H1 (cell line): ENCODE data around the gene DUSP11. TPM values are rescaled to one million over a fixed set of nuclear protein-coding genes. Genes with fewer than 3 reads are reported as not detected.

Experiments
- CTCF ChIA-PET: fragments of 300-600 bp; sonication (Branson Sonifier 250); formaldehyde crosslinking; loops from one replicate; lab custom pipeline; 2021; ENCODE audit not compliant: partially characterized antibody; lab: Charles Lee
- POLR2A ChIA-PET: fragments of 300-600 bp; sonication (Branson Sonifier 250); formaldehyde crosslinking; loops from one replicate; lab custom pipeline; 2021; ENCODE audit warnings: inconsistent platforms; ENCODE audit not compliant: partially characterized antibody; lab: Charles Lee
- DNase-seq, 2 experiments: peaks; one replicate each; pipeline versions ENCODE4 v3.0.0 to v3.0.0-alpha.2; 2010 to 2022; ENCODE audit warnings: low spot score in 2 of 2, low read depth in 1 of 2, mixed read lengths in 1 of 2
- FAIRE-seq: peaks from 2 replicates; lab custom pipeline; 2011; peaks lifted over from hg19 to GRCh38; lab: Jason Lieb, UNC
- H2AFZ ChIP-seq: 2 replicates; pipeline ENCODE4 v1.8.1; 2012; ENCODE audit warnings: low read length, inconsistent platforms
- H2AK5ac ChIP-seq: 2 replicates; pipeline ENCODE4 v1.6.1; 2013; ENCODE audit warnings: low read depth, low read length
- H2BK120ac ChIP-seq: replicated peaks from 2 replicates; pipeline ENCODE3; 2013; ENCODE audit warnings: low read depth, low read length, inconsistent platforms
- H2BK12ac ChIP-seq: 2 replicates; pipeline ENCODE4 v1.6.1; 2013; ENCODE audit warnings: low read depth, low read length
- H2BK15ac ChIP-seq: 2 replicates; pipeline ENCODE4 v1.6.1; 2013; ENCODE audit warnings: low read length
- H2BK20ac ChIP-seq: 2 replicates; pipeline ENCODE4 v1.6.1; 2013; ENCODE audit warnings: low read length
- H2BK5ac ChIP-seq: 2 replicates; pipeline ENCODE4 v1.6.1; 2013; ENCODE audit warnings: low read depth, low read length
- H3K14ac ChIP-seq: 2 replicates; pipeline ENCODE4 v1.6.1; 2013; ENCODE audit warnings: inconsistent platforms; ENCODE audit not compliant: insufficient read length
- H3K18ac ChIP-seq: 2 replicates; pipeline ENCODE4 v1.6.1; 2013; ENCODE audit warnings: low read length; ENCODE audit errors: extremely low read depth
- H3K23ac ChIP-seq: 2 replicates; pipeline ENCODE4 v1.6.1; 2013; ENCODE audit warnings: inconsistent platforms; ENCODE audit not compliant: insufficient read length
- H3K23me2 ChIP-seq: 2 replicates; pipeline ENCODE4 v1.6.1; 2013; ENCODE audit warnings: low read depth, low read length
- H3K27ac ChIP-seq: 2 replicates; pipeline ENCODE4 v1.6.1; 2011; ENCODE audit warnings: low read depth, low read length, inconsistent platforms
- H3K27me3 ChIP-seq, 4 experiments: replicated peaks in 1 of 4; 1 replicate in 1 of 4; 2 replicates in 3 of 4; pipeline versions ENCODE4 v1.6.1 to v1.8.1; 2011 to 2013; ENCODE audit warnings: low read length in 3 of 4, mild to moderate bottlenecking in 3 of 4, inconsistent platforms in 2 of 4, mixed read lengths in 2 of 4, moderate library complexity in 1 of 4; ENCODE audit not compliant: control insufficient read depth in 3 of 4, insufficient read depth in 3 of 4; ENCODE audit errors: extremely low read depth in 1 of 4
- H3K36me3 ChIP-seq, 4 experiments: 2 replicates each; pipeline versions ENCODE4 v1.6.1 to v1.8.1; 2011 to 2013; ENCODE audit warnings: mild to moderate bottlenecking in 4 of 4, low read length in 3 of 4, moderate library complexity in 2 of 4, control low read depth in 1 of 4, inconsistent platforms in 1 of 4; ENCODE audit not compliant: insufficient read depth in 4 of 4, control insufficient read depth in 2 of 4
- H3K4ac ChIP-seq: replicated peaks from 2 replicates; pipeline ENCODE3; 2013; ENCODE audit warnings: low read length, low read depth, mixed read lengths, inconsistent platforms; ENCODE audit not compliant: insufficient read length
- H3K4me1 ChIP-seq, 4 experiments: replicated peaks in 1 of 4; 1 replicate in 1 of 4; 2 replicates in 3 of 4; pipeline versions ENCODE4 v1.6.1 to v1.8.1; 2011 to 2013; ENCODE audit warnings: low read length in 3 of 4, inconsistent platforms in 2 of 4, mixed read lengths in 1 of 4; ENCODE audit not compliant: insufficient read depth in 4 of 4, control insufficient read depth in 3 of 4
- H3K4me2 ChIP-seq, 2 experiments: 2 replicates each; pipeline versions ENCODE4 v1.6.1 to v1.8.1; 2011 to 2013; ENCODE audit warnings: low read depth in 2 of 2, low read length in 2 of 2, control low read depth in 1 of 2, inconsistent platforms in 1 of 2, mild to moderate bottlenecking in 1 of 2; ENCODE audit not compliant: insufficient read depth in 1 of 2
- H3K4me3 ChIP-seq, 4 experiments: fragments of 200-600, 300-600 bp in 1 of 4; sonication (generic), shearing (Covaris generic), sonication (Bioruptor Twin) in 1 of 4; 2 replicates each; pipeline versions ENCODE4 v1.5.1 to v1.8.1; 2011 to 2016; ENCODE audit warnings: low read length in 4 of 4, low read depth in 3 of 4, control low read depth in 2 of 4, inconsistent platforms in 2 of 4, mild to moderate bottlenecking in 2 of 4, mixed read lengths in 1 of 4, moderate library complexity in 1 of 4; ENCODE audit not compliant: insufficient read depth in 2 of 4; ENCODE audit errors: extremely low read depth in 1 of 4
- H3K56ac ChIP-seq: replicated peaks from 2 replicates; pipeline ENCODE3; 2013; ENCODE audit warnings: low read depth, mild to moderate bottlenecking, mixed read lengths, low read length, inconsistent platforms; ENCODE audit not compliant: insufficient read length
- H3K79me1 ChIP-seq: 2 replicates; pipeline ENCODE4 v1.6.1; 2013; ENCODE audit warnings: low read depth, low read length, control low read depth
- H3K79me2 ChIP-seq, 2 experiments: 2 replicates each; pipeline versions ENCODE4 v1.6.1 to v1.8.1; 2012 to 2013; ENCODE audit warnings: low read length in 2 of 2, mild to moderate bottlenecking in 2 of 2, inconsistent platforms in 1 of 2; ENCODE audit not compliant: insufficient read depth in 2 of 2, control insufficient read depth in 1 of 2
- H3K9ac ChIP-seq, 4 experiments: replicated peaks in 1 of 4; 1 replicate in 1 of 4; 2 replicates in 3 of 4; pipeline versions ENCODE4 v1.6.1 to v1.8.1; 2011 to 2013; ENCODE audit warnings: low read depth in 3 of 4, low read length in 3 of 4, control low read depth in 2 of 4, mild to moderate bottlenecking in 2 of 4, moderate library complexity in 2 of 4, inconsistent platforms in 1 of 4; ENCODE audit errors: extremely low read depth in 1 of 4
- H3K9me3 ChIP-seq, 2 experiments: 2 replicates each; pipeline versions ENCODE4 v1.6.1 to v1.8.1; 2012 to 2013; ENCODE audit warnings: mild to moderate bottlenecking in 2 of 2, moderate library complexity in 2 of 2, control low read depth in 1 of 2, inconsistent platforms in 1 of 2, low read depth in 1 of 2, low read length in 1 of 2, mixed read lengths in 1 of 2; ENCODE audit not compliant: insufficient read depth in 2 of 2
- H4K20me1 ChIP-seq, 2 experiments: replicated peaks in 1 of 2; 2 replicates each; pipeline versions ENCODE3 to v1.8.1; 2011 to 2013; ENCODE audit warnings: inconsistent platforms in 2 of 2, low read length in 2 of 2, mild to moderate bottlenecking in 1 of 2; ENCODE audit not compliant: insufficient read depth in 2 of 2, control insufficient read depth in 1 of 2
- H4K5ac ChIP-seq: 2 replicates; pipeline ENCODE4 v1.6.1; 2013; ENCODE audit warnings: low read length, low read depth, mixed read lengths, inconsistent platforms; ENCODE audit not compliant: insufficient read length
- H4K8ac ChIP-seq: 2 replicates; pipeline ENCODE4 v1.8.0; 2013; ENCODE audit warnings: mild to moderate bottlenecking, moderate library complexity, low read length, inconsistent platforms; ENCODE audit not compliant: insufficient read depth; ENCODE audit errors: extremely low read depth
- H4K91ac ChIP-seq: replicated peaks from 2 replicates; pipeline ENCODE3; 2013; ENCODE audit warnings: low read length, mixed read lengths, inconsistent platforms; ENCODE audit not compliant: insufficient read length
- ATF2 ChIP-seq: IDR thresholded peaks from 2 replicates; pipeline ENCODE4 v1.6.1; 2012; ENCODE audit warnings: low read length, inconsistent platforms
- BACH1 ChIP-seq: IDR thresholded peaks from 2 replicates; pipeline ENCODE4 v1.6.1; 2012; ENCODE audit warnings: low read length, improper control_type of control experiment
- CHD2 ChIP-seq: IDR thresholded peaks from 2 replicates; pipeline ENCODE4 v1.6.1; 2012; ENCODE audit warnings: low read length, improper control_type of control experiment
- TCF12 ChIP-seq: IDR thresholded peaks from 2 replicates; pipeline ENCODE4 v1.6.1; 2011; ENCODE audit warnings: low read depth, mild to moderate bottlenecking, low read length
- WGBS, 2 experiments: shearing (Covaris generic) in 1 of 2; methylation state at CpG; one replicate each; pipeline versions ENCODE4 v1.1.6 to v1.1.7; 2013 to 2015; ENCODE audit warnings: low lambda C conversion rate in 2 of 2, mixed read lengths in 2 of 2, inconsistent platforms in 1 of 2, low coverage in 1 of 2, missing lambda C conversion rate in 1 of 2; ENCODE audit not compliant: insufficient replicate concordance in 2 of 2, insufficient coverage in 1 of 2, insufficient read length in 1 of 2; ENCODE audit errors: extremely low coverage in 1 of 2, missing lambda C conversion rate in 1 of 2; 5-methylcytosine and 5-hydroxymethylcytosine counted together
- polyA plus RNA-seq, 7 experiments: library from polyadenylated mRNA; depleted of rRNA in 3 of 7; stranded (reverse) in 5 of 7; unstranded in 2 of 7; fragments of >200 nt in 5 of 7; fragments of 200-250 nt in 2 of 7; gene quantifications; 1 replicate in 5 of 7; 2 replicates in 1 of 7; 4 replicates in 1 of 7; pipeline versions ENCODE4 v1.2.1 to v1.2.3, GENCODE V29; 2011 to 2013; ENCODE audit warnings: missing spikeins in 2 of 7, mixed read lengths in 2 of 7
- total RNA-seq: library from RNA; stranded (reverse); fragmentation: NEBNext Ultra II Directional; extraction: Animal tissue kit (Norgen Biotek cat#: 25700); gene quantifications from 2 replicates; pipeline ENCODE4 v1.2.1, GENCODE V29; 2021

The DUSP11 gene
- total and polyA plus RNA-seq, 2 of the 8 experiments (the other 6 are each of a cell fraction or from before 2014, with no cell fraction given): 12.2 to 19.1 TPM

- FAIRE-seq (no peak), DNase-seq (no peak)
- Histone ChIP-seq H2BK5ac (no peak overlapping the region), H3K9ac (no peak overlapping the region), H3K18ac (no peak overlapping the region), H3K4me3 (peak overlapping the region in 2 of 4 experiments; percentile 92 to 96; a peak in 5 of 8 replicates), H3K79me2 (peaks cover 0 to 17% of the 10 kb centered on the region in 2 experiments; a peak in 2 of 4 replicates), H3K4me1 (no peaks in the 10 kb centered on the region; a peak in 1 of 7 replicates), H4K91ac (no peak overlapping the region), H3K23me2 (peaks cover 7% of the 10 kb centered on the region), H3K4me2 (peak overlapping the region in 1 of 2 experiments; percentile 82; a peak in 3 of 4 replicates), H4K8ac (no peak overlapping the region), H3K56ac (no peak overlapping the region), H3K23ac (no peak overlapping the region), H2BK20ac (no peak overlapping the region), H3K79me1 (0 out of 2 replicates have a peak, but pooled peaks cover 3% of the 10 kb centered on the region), H3K27me3 (no peaks in the 10 kb centered on the region), H3K27ac (no peak overlapping the region), H3K9me3 (no peaks in the 10 kb centered on the region), H4K20me1 (no peaks in the 10 kb centered on the region), H3K4ac (no peak overlapping the region), H2BK120ac (no peak overlapping the region), H3K36me3 (peaks cover 0 to 9% (median 2%) of the 10 kb centered on the region in 4 experiments; a peak in 3 of 8 replicates), H3K14ac (no peak overlapping the region), H2BK15ac (no peak overlapping the region), H2AK5ac (no peak overlapping the region), H2AFZ (no peak overlapping the region), H4K5ac (no peak overlapping the region), H2BK12ac (no peak overlapping the region)
- WGBS, 2 experiments: 14% methylated on average over 7 of the region's 7 CpGs; no CpG with 5 or more reads in 1 of the 2 experiments
- TF ChIP-seq ATF2 (no peak), BACH1 (no peak), CHD2 (no peak), TCF12 (no peak)
- ChIA-PET CTCF (interaction anchor here (0.6 to 1.2 kb wide), 5 partner anchors 47 to 448 kb away, joined by 3 to 4 read pairs (median 3); no protein-coding TSS in a partner anchor), POLR2A (interaction anchor here (0.7 kb wide), 1 partner anchor 17 kb away, joined by 3 read pairs; no protein-coding TSS in a partner anchor)
Observed at GRCh38 chr2:73780237-73780582, 307 bp upstream of the DUSP11 start.
